Rectal smooth muscle tissue (tissue), 1 donor: ENCODE results near the gene MYOZ1.

Source experiments
- H3K27ac ChIP-seq: one replicate; pipeline ENCODE4 v1.7.0; 2013; ENCODE audit warnings: low read depth, low read length, inconsistent platforms
- H3K27me3 ChIP-seq: one replicate; pipeline ENCODE4 v1.7.0; 2013; ENCODE audit warnings: low read length; ENCODE audit not compliant: control insufficient read depth, insufficient read depth
- H3K36me3 ChIP-seq: one replicate; pipeline ENCODE4 v1.7.0; 2013; ENCODE audit warnings: low read length; ENCODE audit not compliant: control insufficient read depth, insufficient read depth
- H3K4me1 ChIP-seq: one replicate; pipeline ENCODE4 v1.7.0; 2013; ENCODE audit warnings: low read length; ENCODE audit not compliant: control insufficient read depth, insufficient read depth
- H3K4me3 ChIP-seq: one replicate; pipeline ENCODE4 v1.7.0; 2013; ENCODE audit warnings: low read length
- H3K9ac ChIP-seq: one replicate; pipeline ENCODE4 v1.7.0; 2013; ENCODE audit warnings: low read length

MYOZ1 gene

DNA sequence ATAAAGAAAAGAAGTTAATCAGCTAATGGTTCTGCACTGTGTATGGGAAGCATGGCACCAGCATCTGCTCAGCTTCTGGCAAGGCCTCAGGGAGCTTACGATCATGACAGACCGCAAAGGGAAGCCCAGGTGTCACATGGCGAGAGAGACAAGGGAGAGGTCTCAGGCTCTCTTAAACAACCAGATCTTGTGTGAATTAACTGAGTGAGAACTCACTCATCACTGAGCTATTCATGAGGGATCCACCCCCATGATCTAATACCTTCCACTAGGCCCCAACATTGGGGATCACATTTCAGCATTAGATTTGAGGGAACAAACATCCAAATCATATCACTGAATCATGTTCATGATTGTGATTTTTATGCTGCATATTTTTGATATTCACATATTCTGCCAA is 55.9 kb downstream of the MYOZ1 start:
- H3K4me3 ChIP-seq: no peak overlapping the region
- no peak overlapping the region for H3K9ac ChIP-seq
- peaks cover 4% of the 10 kb centered on the region for H3K4me1 ChIP-seq
- no peaks in the 10 kb centered on the region for H3K27me3 ChIP-seq
- H3K27ac ChIP-seq: no peak overlapping the region
- H3K36me3 ChIP-seq: no peaks in the 10 kb centered on the region

DNA sequence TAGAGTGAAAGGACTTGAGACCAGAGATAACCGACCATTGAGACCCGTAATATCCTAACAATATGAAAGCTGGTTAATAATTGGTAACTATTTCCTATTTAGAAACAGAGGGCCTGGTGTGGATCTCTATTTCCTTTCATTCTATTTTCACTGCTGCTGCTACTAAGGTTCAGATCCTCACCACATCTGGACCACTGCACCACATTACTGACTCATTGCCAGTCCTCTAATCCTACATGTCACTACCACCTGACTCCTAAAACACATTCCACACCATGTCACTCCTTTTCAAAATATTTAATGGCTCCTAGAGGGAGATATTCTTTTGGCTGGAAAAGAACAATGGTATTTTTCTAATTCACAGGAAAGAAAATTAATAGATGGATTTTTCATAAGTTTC is 56.5 kb downstream of the MYOZ1 start:
- H3K27ac ChIP-seq: no peak overlapping the region
- H3K4me1 ChIP-seq: peaks cover 4% of the 10 kb centered on the region
- H3K36me3 ChIP-seq: no peaks in the 10 kb centered on the region
- no peak overlapping the region for H3K4me3 ChIP-seq
- no peaks in the 10 kb centered on the region for H3K27me3 ChIP-seq
- no peak overlapping the region for H3K9ac ChIP-seq

DNA sequence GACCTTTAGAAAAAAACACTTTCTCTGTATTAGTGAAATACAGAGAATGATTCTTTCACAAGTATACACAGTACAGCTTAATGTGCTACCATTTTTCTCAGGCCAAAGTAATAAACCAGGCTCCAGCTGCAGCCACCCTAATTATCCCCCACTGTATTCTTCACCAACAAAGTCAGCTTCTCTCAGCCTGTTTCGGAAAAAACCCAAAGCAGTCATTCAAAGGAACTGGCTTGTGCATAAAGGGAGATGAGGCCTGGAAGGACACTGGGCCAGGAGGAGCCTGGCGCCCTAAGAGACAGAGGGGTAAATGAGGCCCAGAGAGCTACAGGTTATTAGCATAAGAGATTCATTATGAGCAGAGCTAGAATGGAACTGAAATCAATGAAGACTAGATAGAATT is 59.4 kb downstream of the MYOZ1 start:
- H3K4me1 ChIP-seq: peaks cover 15% of the 10 kb centered on the region

More for the DNA sequence above, 59.4 kb downstream of the MYOZ1 start:
- Histone ChIP-seq H3K36me3 (no peaks in the 10 kb centered on the region), H3K4me3 (no peak overlapping the region), H3K27ac (no peak overlapping the region), H3K9ac (no peak overlapping the region), H3K27me3 (no peaks in the 10 kb centered on the region)
